H9 (cell line): ENCODE results near the gene PTN. TPM values are rescaled to one million over a fixed set of nuclear protein-coding genes. Genes with fewer than 3 reads are reported as not detected.

ENCODE experiments used
- DNase-seq: peaks from one replicate; pipeline ENCODE4 v3.0.0-alpha.2; 2017
- H2AFZ ChIP-seq: one replicate; pipeline ENCODE4 v1.6.1; 2013; ENCODE audit warnings: mild to moderate bottlenecking, low read length, control low read depth, moderate library complexity
- H2AK5ac ChIP-seq: 2 replicates; pipeline ENCODE4 v1.6.1; 2013; ENCODE audit warnings: low read length, control low read depth, mixed read lengths; ENCODE audit not compliant: insufficient read length
- H2BK120ac ChIP-seq: one replicate; pipeline ENCODE4 v1.6.1; 2013; ENCODE audit warnings: low read depth, mild to moderate bottlenecking, low read length, control low read depth, inconsistent platforms; ENCODE audit not compliant: poor library complexity, severe bottlenecking
- H2BK12ac ChIP-seq: 2 replicates; pipeline ENCODE4 v1.6.1; 2013; ENCODE audit warnings: low read length, control low read depth, mixed read lengths, low read depth; ENCODE audit not compliant: insufficient read length
- H2BK15ac ChIP-seq: 2 replicates; pipeline ENCODE4 v1.6.1; 2013; ENCODE audit warnings: low read depth, low read length, control low read depth
- H2BK20ac ChIP-seq: one replicate; pipeline ENCODE4 v1.6.1; 2013; ENCODE audit warnings: low read depth, mild to moderate bottlenecking, low read length, control low read depth, inconsistent platforms; ENCODE audit not compliant: poor library complexity, severe bottlenecking
- H2BK5ac ChIP-seq: 2 replicates; pipeline ENCODE4 v1.6.1; 2013; ENCODE audit warnings: low read length, control low read depth, mixed read lengths; ENCODE audit not compliant: insufficient read length
- H3K14ac ChIP-seq: 2 replicates; pipeline ENCODE4 v1.6.1; 2013; ENCODE audit warnings: low read length, control low read depth; ENCODE audit not compliant: insufficient read depth
- H3K18ac ChIP-seq: 2 replicates; pipeline ENCODE4 v1.6.1; 2013; ENCODE audit warnings: low read depth, mild to moderate bottlenecking, mixed read lengths, low read length, control low read depth; ENCODE audit not compliant: insufficient read length
- H3K23ac ChIP-seq: 2 replicates; pipeline ENCODE4 v1.6.1; 2013; ENCODE audit warnings: low read length, control low read depth, mixed read lengths, low read depth; ENCODE audit not compliant: insufficient read length
- H3K23me2 ChIP-seq: 2 replicates; pipeline ENCODE4 v1.6.1; 2013; ENCODE audit warnings: low read depth, mild to moderate bottlenecking, mixed read lengths, low read length, control low read depth; ENCODE audit not compliant: insufficient read length, poor library complexity, severe bottlenecking
- H3K27ac ChIP-seq: 2 replicates; pipeline ENCODE4 v1.5.1; 2013; ENCODE audit warnings: low read length, control low read depth, mixed read lengths, low read depth; ENCODE audit not compliant: insufficient read length
- H3K27me3 ChIP-seq: 2 replicates; pipeline ENCODE4 v1.6.1; 2013; ENCODE audit warnings: low read length, control low read depth, inconsistent platforms; ENCODE audit not compliant: insufficient read depth
- H3K4ac ChIP-seq: 2 replicates; pipeline ENCODE4 v1.6.1; 2013; ENCODE audit warnings: low read depth, mild to moderate bottlenecking, control low read depth, inconsistent platforms, low read length, moderate library complexity
- H3K4me1 ChIP-seq: 2 replicates; pipeline ENCODE4 v1.6.1; 2013; ENCODE audit warnings: low read length, control low read depth, inconsistent platforms; ENCODE audit not compliant: insufficient read depth
- H3K4me2 ChIP-seq: 2 replicates; pipeline ENCODE4 v1.6.1; 2013; ENCODE audit warnings: low read length, control low read depth, mixed read lengths; ENCODE audit not compliant: insufficient read length, insufficient read depth
- H3K56ac ChIP-seq: 2 replicates; pipeline ENCODE4 v1.6.1; 2013; ENCODE audit warnings: low read depth, mild to moderate bottlenecking, mixed read lengths, low read length, control low read depth; ENCODE audit not compliant: insufficient read length
- H3K79me1 ChIP-seq: 2 replicates; pipeline ENCODE4 v1.6.1; 2013; ENCODE audit warnings: low read depth, mild to moderate bottlenecking, moderate library complexity, low read length, control low read depth, inconsistent platforms; ENCODE audit not compliant: insufficient read depth, poor library complexity, severe bottlenecking
- H3K79me2 ChIP-seq: 2 replicates; pipeline ENCODE4 v1.6.1; 2013; ENCODE audit warnings: low read length, control low read depth, inconsistent platforms; ENCODE audit not compliant: insufficient read depth
- H3K9ac ChIP-seq: 2 replicates; pipeline ENCODE4 v1.6.1; 2013; ENCODE audit warnings: low read length, control low read depth, mixed read lengths; ENCODE audit not compliant: insufficient read length; ENCODE audit errors: extremely low read depth
- H3K9me3 ChIP-seq: one replicate; pipeline ENCODE4 v1.6.1; 2013; ENCODE audit warnings: low read depth, low read length, inconsistent platforms; ENCODE audit not compliant: control insufficient read depth
- H3T11ph ChIP-seq: one replicate; pipeline ENCODE4 v1.6.1; 2013; ENCODE audit warnings: mild to moderate bottlenecking, low read length, control low read depth, inconsistent platforms
- H4K20me1 ChIP-seq: one replicate; pipeline ENCODE4 v1.6.1; 2013; ENCODE audit not compliant: control insufficient read depth, insufficient read length, insufficient read depth
- H4K5ac ChIP-seq: 2 replicates; pipeline ENCODE4 v1.6.1; 2013; ENCODE audit warnings: low read depth, mild to moderate bottlenecking, mixed read lengths, low read length, control low read depth; ENCODE audit not compliant: insufficient read length
- H4K8ac ChIP-seq: replicated peaks from 2 replicates; pipeline ENCODE4 v1.6.1; 2013; ENCODE audit warnings: low read length, control low read depth, mixed read lengths, low read depth; ENCODE audit not compliant: insufficient read length
- H4K91ac ChIP-seq: 2 replicates; pipeline ENCODE4 v1.6.1; 2013; ENCODE audit warnings: low read depth, mild to moderate bottlenecking, moderate library complexity, mixed read lengths, low read length, control low read depth; ENCODE audit not compliant: insufficient read length
- H3K27ac Mint-ChIP-seq, 3 experiments: 2 replicates in 2 of 3; 3 replicates in 1 of 3; pipeline ENCODE4 v1.8.0; 2020 to 2021; ENCODE audit warnings: mixed read lengths in 3 of 3, mild to moderate bottlenecking in 1 of 3, moderate library complexity in 1 of 3
- H3K27me3 Mint-ChIP-seq: 2 replicates; pipeline ENCODE4 v1.8.0; 2021; ENCODE audit warnings: low read depth, mild to moderate bottlenecking, moderate library complexity, mixed read lengths
- H3K36me3 Mint-ChIP-seq, 3 experiments: 2 replicates in 2 of 3; 3 replicates in 1 of 3; pipeline ENCODE4 v1.8.0; 2020 to 2021; ENCODE audit warnings: low read depth in 3 of 3, mixed read lengths in 3 of 3; ENCODE audit not compliant: insufficient read depth in 1 of 3
- H3K4me1 Mint-ChIP-seq, 2 experiments: 2 replicates each; pipeline ENCODE4 v1.8.0; 2020; ENCODE audit warnings: mixed read lengths in 2 of 2
- H3K4me3 Mint-ChIP-seq, 2 experiments: 2 replicates in 1 of 2; 3 replicates in 1 of 2; pipeline ENCODE4 v1.8.0; 2020 to 2021; ENCODE audit warnings: mild to moderate bottlenecking in 2 of 2, mixed read lengths in 2 of 2, moderate library complexity in 1 of 2
- H3K9me3 Mint-ChIP-seq, 2 experiments: 2 replicates in 1 of 2; 3 replicates in 1 of 2; pipeline ENCODE4 v1.8.0; 2020; ENCODE audit warnings: mild to moderate bottlenecking in 2 of 2, mixed read lengths in 2 of 2, moderate library complexity in 1 of 2
- CTCF ChIP-seq: fragments of 200-600 bp; sonication (generic); conservative IDR thresholded peaks from 3 replicates; pipeline ENCODE4 v1.8.0; 2021; ENCODE audit warnings: antibody characterized with exemption, mild to moderate bottlenecking
- WGBS: extraction: QIAGEN DNeasy Blood & Tissue Kit; methylation state at CpG from one replicate; pipeline ENCODE4 v1.1.7; 2013; ENCODE audit warnings: missing lambda C conversion rate, low lambda C conversion rate, mixed read lengths; ENCODE audit not compliant: insufficient read length; ENCODE audit errors: extremely low coverage; 5-methylcytosine and 5-hydroxymethylcytosine counted together
- total RNA-seq: library from RNA; stranded (reverse); gene quantifications from 2 replicates; pipeline ENCODE4 v1.2.1, GENCODE V29; 2021

Gene PTN
- total RNA-seq, 1 experiment from 2014 or later: 16.5 TPM

- H3K14ac ChIP-seq: no peak overlapping the region
- H4K8ac ChIP-seq: no peak overlapping the region
- no peak overlapping the region for H2AFZ ChIP-seq
- H3K9me3 ChIP-seq: no peaks in the 10 kb centered on the region
- H3K4me3 Mint-ChIP-seq: no peak overlapping the region
- H3K4ac ChIP-seq: no peak overlapping the region
- no peak overlapping the region for H2BK120ac ChIP-seq
- no peak overlapping the region for H2AK5ac ChIP-seq
- H3K56ac ChIP-seq: no peak overlapping the region
- H2BK5ac ChIP-seq: no peak overlapping the region
- no peaks in the 10 kb centered on the region for H4K20me1 ChIP-seq
- WGBS: no CpG with 5 or more reads among the region's 7 CpGs
- no peak overlapping the region for H4K91ac ChIP-seq
- no peak overlapping the region for H3K4me2 ChIP-seq
- no peak overlapping the region for H2BK12ac ChIP-seq
- no peak for DNase-seq
- no peak overlapping the region for H2BK15ac ChIP-seq
- no peaks in the 10 kb centered on the region for H3K27me3 Mint-ChIP-seq
- peaks cover 12 to 14% of the 10 kb centered on the region in 2 experiments for H3K4me1 Mint-ChIP-seq
- no peak overlapping the region for H2BK20ac ChIP-seq
- no peak overlapping the region for H3K23ac ChIP-seq
- H3K27ac ChIP-seq: no peak overlapping the region
- H3K9me3 Mint-ChIP-seq: no peaks in the 10 kb centered on the region
- H3K9ac ChIP-seq: no peak overlapping the region
- H3K36me3 Mint-ChIP-seq: peaks cover 0 to 4% (median 0%) of the 10 kb centered on the region in 3 experiments; a peak in 2 of 7 replicates
- H3K27ac Mint-ChIP-seq: no peak overlapping the region
- no peaks in the 10 kb centered on the region for H3K27me3 ChIP-seq
- no peak overlapping the region for H4K5ac ChIP-seq
- no peaks in the 10 kb centered on the region for H3K79me1 ChIP-seq
- TF ChIP-seq CTCF: no peak
- no peak overlapping the region for H3T11ph ChIP-seq
- H3K23me2 ChIP-seq: no peaks in the 10 kb centered on the region
- no peaks in the 10 kb centered on the region; the same call in 1 of the 2 replicates for H3K4me1 ChIP-seq
- H3K79me2 ChIP-seq: no peaks in the 10 kb centered on the region
- no peak overlapping the region for H3K18ac ChIP-seq
These were observed 100.9 kb downstream of the PTN start for GRCh38 chr7:137242616-137243015.
